ACHN (cell line): ENCODE data around the gene IFIT5.

Source experiments
- DNase-seq: peaks from one replicate; pipeline ENCODE4 v3.0.0-alpha.2; 2015
- in situ Hi-C: cut with HindIII; loops from 2 replicates; pipeline ENCODE4 v1.10.0; 2017; ENCODE audit warnings: low sequenced_read_pairs, low pct_ligation_motif_present, low pct_unique_long_range_greater_than_20kb

Gene IFIT5

DNA sequence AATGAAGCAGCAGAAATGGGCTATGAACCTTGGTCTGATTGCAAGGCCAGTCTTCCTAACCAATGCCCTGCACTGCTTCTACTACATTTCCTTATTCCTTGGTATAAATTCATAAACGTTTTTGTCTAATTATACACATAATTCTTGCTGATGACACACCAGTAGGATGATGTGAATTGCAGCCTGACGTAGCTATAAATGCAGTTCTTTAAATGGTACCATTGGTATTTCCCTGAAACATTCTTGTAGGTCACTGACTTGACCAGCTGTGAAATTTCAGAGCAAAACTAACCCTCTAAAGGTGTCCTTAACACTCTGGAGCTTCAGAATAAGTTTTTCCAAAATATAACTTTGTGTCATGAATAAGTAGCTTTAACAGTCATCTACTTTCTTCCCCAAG lies 50.8 kb downstream of the IFIT5 start:
- DNase-seq: no peak
- in situ Hi-C loops: no loop called here

DNA sequence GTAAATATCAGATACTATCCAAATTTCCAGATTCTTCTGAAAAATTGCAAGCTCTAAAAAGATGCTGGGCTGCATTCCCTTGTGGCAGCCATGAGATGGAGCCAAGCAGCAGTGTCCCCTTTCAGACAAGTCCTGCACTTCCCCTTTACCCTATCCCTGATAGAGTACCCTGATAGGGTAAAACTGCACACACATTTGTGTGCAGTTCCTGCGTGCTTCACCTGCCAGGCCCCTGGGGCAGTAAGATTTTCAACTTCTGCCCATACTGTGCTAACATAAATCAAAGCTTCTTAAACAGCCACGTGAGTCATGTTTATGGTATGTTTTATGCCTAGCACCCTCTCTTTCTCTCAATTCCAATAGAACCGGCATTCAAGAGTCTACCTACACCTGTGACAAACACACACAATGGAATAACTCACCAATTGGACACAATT lies 52.2 kb downstream of the IFIT5 start:
- DNase-seq: peak; percentile 61
- in situ Hi-C loops: no loop called here

DNA sequence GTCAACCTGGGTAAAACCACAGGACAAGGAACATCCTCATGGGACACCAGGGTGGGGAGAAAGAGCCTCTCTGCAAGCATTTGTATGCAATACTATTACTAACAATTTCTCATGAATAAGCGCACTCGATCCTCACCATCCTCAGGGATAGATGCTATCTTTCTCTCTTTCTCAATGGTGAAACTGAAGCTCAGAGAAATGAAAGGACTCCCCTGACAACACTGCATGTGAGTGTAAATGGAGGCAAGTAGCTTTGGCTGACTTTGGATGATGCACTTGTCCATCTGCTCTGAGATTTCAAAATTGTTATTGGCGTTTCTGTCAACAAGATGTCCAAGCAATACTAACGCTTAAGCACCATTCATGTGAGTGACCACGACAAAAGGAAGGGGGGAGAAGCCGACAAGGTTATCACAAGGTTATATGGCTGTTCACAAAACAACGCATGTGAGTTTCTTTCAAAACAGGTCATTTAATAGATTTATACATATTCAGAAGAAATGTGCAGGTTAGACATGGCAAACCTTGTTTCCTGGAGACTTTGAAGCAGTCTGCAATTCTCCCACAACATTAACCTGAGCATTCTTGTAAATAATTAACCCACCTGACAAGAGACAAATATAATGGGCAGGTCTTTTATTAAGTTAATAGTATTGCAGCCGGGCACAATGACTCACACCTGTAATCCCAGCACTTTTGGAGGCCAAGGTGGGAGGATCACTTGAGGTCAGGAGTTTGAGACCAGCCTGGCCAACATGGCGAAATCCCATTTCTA lies 54.0 kb downstream of the IFIT5 start:
- in situ Hi-C loops: no loop called here

DNA sequence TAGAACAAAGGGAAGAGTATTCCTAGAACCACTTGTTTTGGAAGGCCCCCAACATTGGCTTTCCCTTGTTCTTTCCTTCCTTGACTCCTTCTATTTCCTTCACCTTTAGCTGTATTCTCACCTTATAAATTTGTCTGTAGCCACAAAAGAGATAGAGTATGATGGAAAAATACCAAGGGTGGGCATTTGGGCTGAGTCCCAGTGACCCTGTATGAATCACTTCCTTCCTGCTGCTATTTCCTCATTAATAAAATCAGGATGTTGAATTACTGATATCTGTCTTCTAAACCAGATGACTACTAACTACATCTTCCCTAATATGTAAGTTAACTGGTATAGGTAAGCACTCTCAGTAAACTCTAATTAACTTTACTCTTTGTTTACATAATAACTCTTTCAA lies 55.1 kb downstream of the IFIT5 start:
- in situ Hi-C loops: no loop called here
- no peak for DNase-seq

More for the DNA sequence above, 54.0 kb downstream of the IFIT5 start:
- no peak for DNase-seq
